Measurements from ENCODE around the gene DAZL.

- TF ChIP-seq POLR2A (IDR thresholded peaks at IDR 0.05) (no peak), POLR2AphosphoS5 (IDR thresholded peaks at IDR 0.05) (no peak), EP300 (IDR thresholded peaks at IDR 0.05; ENCODE audit: low read depth) (no peak)
- TF ChIP-seq, protein P1, sequence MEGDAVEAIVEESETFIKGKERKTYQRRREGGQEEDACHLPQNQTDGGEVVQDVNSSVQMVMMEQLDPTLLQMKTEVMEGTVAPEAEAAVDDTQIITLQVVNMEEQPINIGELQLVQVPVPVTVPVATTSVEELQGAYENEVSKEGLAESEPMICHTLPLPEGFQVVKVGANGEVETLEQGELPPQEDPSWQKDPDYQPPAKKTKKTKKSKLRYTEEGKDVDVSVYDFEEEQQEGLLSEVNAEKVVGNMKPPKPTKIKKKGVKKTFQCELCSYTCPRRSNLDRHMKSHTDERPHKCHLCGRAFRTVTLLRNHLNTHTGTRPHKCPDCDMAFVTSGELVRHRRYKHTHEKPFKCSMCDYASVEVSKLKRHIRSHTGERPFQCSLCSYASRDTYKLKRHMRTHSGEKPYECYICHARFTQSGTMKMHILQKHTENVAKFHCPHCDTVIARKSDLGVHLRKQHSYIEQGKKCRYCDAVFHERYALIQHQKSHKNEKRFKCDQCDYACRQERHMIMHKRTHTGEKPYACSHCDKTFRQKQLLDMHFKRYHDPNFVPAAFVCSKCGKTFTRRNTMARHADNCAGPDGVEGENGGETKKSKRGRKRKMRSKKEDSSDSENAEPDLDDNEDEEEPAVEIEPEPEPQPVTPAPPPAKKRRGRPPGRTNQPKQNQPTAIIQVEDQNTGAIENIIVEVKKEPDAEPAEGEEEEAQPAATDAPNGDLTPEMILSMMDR (IDR thresholded peaks at IDR 0.05) = no peak
Measured at GRCh38 chr3:16587681-16588060, 17.6 kb downstream of the DAZL start.

Measured in transverse colon (tissue), 4 donors.